Calu3 (cell line): ENCODE results near the gene NRG3. TPM values are rescaled to one million over a fixed set of nuclear protein-coding genes. Genes with fewer than 3 reads are reported as not detected.

Source experiments
- BruUV-seq: library from RNA; stranded (reverse); fragments of 400-500 nt; replicated peaks from 2 replicates; lab custom pipeline; 2021; lab: Mats Ljungman, UMichigan
- CTCF ChIA-PET: fragments of 300-600 bp; sonication (Branson Sonifier 250); formaldehyde crosslinking; loops from one replicate; lab custom pipeline; 2022; ENCODE audit warnings: antibody characterized with exemption; lab: Charles Lee
- DNase-seq: peaks from one replicate; pipeline ENCODE4 v3.0.0; 2022
- H3K27ac Mint-ChIP-seq: one replicate; pipeline ENCODE4 v1.8.0; 2022; ENCODE audit warnings: mixed read lengths; ENCODE audit not compliant: unreplicated experiment
- H3K27me3 Mint-ChIP-seq: one replicate; pipeline ENCODE4 v1.8.0; 2022; ENCODE audit warnings: mixed read lengths; ENCODE audit not compliant: unreplicated experiment
- H3K36me3 Mint-ChIP-seq: one replicate; pipeline ENCODE4 v1.8.0; 2022; ENCODE audit warnings: mild to moderate bottlenecking, moderate library complexity, mixed read lengths; ENCODE audit not compliant: insufficient read depth, unreplicated experiment
- H3K4me1 Mint-ChIP-seq: one replicate; pipeline ENCODE4 v1.8.0; 2022; ENCODE audit warnings: mild to moderate bottlenecking, low read depth, mixed read lengths; ENCODE audit not compliant: unreplicated experiment
- H3K4me3 Mint-ChIP-seq: one replicate; pipeline ENCODE4 v1.8.0; 2022; ENCODE audit warnings: mild to moderate bottlenecking, low read depth, moderate library complexity, mixed read lengths; ENCODE audit not compliant: unreplicated experiment
- H3K9me3 Mint-ChIP-seq: one replicate; pipeline ENCODE4 v1.8.0; 2022; ENCODE audit warnings: low read depth, mixed read lengths; ENCODE audit not compliant: unreplicated experiment
- CTCF ChIP-seq: fragments of 200-600 bp; IDR thresholded peaks from one replicate; pipeline ENCODE4 v1.8.0; 2022; ENCODE audit warnings: antibody characterized with exemption; ENCODE audit not compliant: unreplicated experiment
- intact Hi-C: fragments of 100-400 bp; cut with micrococcal nuclease; formaldehyde crosslinking; loops from one replicate; pipeline ENCODE4 v1.10.0; 2022; ENCODE audit not compliant: unreplicated experiment
- total RNA-seq: library from RNA; stranded (reverse); gene quantifications from 2 replicates; pipeline ENCODE4 v1.2.3, GENCODE V29; 2022

The NRG3 gene
- total RNA-seq, 1 experiment from 2014 or later: 46.3 TPM

- Mint-ChIP-seq H3K9me3 (no peaks in the 10 kb centered on the region), H3K4me1 (no peaks in the 10 kb centered on the region), H3K36me3 (no peaks in the 10 kb centered on the region), H3K4me3 (no peak overlapping the region), H3K27ac (no peak overlapping the region), H3K27me3 (no peaks in the 10 kb centered on the region)
- CTCF ChIA-PET: interaction anchor here (1.8 kb wide), 1 partner anchor 9 kb away, joined by 6 read pairs; no protein-coding TSS in a partner anchor
- intact Hi-C loops: no loop called here
- no peak for TF ChIP-seq CTCF
- no TSS peak for BruUV-seq
- DNase-seq: no peak
Observed at GRCh38 chr10:82252081-82252480, 377.1 kb downstream of the NRG3 start.

DNA sequence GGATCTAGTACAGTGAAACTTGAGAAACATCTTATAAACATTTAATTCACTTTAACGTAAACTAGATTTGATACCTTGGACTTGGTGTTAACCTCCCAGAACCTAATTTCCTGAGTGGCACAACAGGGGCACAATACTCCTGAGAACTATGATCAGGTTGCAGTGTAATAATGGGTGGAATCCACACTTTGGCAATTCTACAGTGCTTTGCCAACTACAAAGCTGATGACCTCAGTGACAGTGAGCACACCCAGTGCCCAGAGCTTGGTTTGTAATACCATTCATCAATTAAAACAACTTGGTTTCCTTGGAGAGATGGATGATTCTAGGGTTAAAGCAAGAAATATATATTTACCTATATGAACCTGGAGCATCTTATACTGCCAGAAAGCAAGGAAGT, 379.2 kb downstream of the NRG3 start:
- no peak for DNase-seq
- intact Hi-C loops: no loop called here
- no peak for TF ChIP-seq CTCF
- Mint-ChIP-seq H3K4me3 (no peak overlapping the region), H3K9me3 (no peaks in the 10 kb centered on the region), H3K27ac (no peak overlapping the region), H3K36me3 (no peaks in the 10 kb centered on the region), H3K4me1 (no peaks in the 10 kb centered on the region), H3K27me3 (no peaks in the 10 kb centered on the region)
- CTCF ChIA-PET: no interaction called here
- BruUV-seq: no TSS peak

DNA sequence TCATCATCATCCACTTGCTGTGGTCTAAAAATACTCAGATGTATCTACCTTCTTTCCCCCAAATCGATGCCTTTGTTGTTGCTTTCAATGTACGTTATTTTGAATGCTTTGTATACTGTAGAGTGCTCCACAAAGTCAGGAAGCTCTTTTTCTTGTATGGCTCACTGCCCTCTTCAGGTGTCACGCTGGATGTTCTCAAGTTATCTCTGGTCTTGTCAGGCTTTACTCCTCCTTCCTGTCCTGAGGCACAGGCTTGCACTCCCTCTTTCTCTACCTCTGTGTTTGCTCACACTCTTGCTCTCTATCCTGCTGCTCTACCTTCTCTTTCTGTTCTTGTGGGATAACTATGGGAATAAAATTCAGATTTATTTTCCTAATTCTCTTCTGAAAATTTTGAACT, 381.3 kb downstream of the NRG3 start:
- no peaks in the 10 kb centered on the region for H3K9me3 Mint-ChIP-seq
- DNase-seq: no peak
- no peaks in the 10 kb centered on the region for H3K27me3 Mint-ChIP-seq
- CTCF ChIA-PET: no interaction called here
- TF ChIP-seq CTCF: no peak
- no peak overlapping the region for H3K4me3 Mint-ChIP-seq
- H3K4me1 Mint-ChIP-seq: no peaks in the 10 kb centered on the region
- BruUV-seq: no TSS peak
- intact Hi-C loops: no loop called here
- no peak overlapping the region for H3K27ac Mint-ChIP-seq
- no peaks in the 10 kb centered on the region for H3K36me3 Mint-ChIP-seq

- no peak for DNase-seq
- intact Hi-C loops: no loop called here
Observed at GRCh38 chr10:82266438-82266837, 391.4 kb downstream of the NRG3 start.

More at GRCh38 chr10:82266438-82266837, 391.4 kb downstream of the NRG3 start:
- Mint-ChIP-seq H3K27ac (no peak overlapping the region), H3K27me3 (no peaks in the 10 kb centered on the region), H3K36me3 (no peaks in the 10 kb centered on the region), H3K4me1 (no peaks in the 10 kb centered on the region), H3K4me3 (no peak overlapping the region), H3K9me3 (peaks cover 6% of the 10 kb centered on the region)
- CTCF ChIA-PET: interaction anchor here (1.0 kb wide), 1 partner anchor 11 kb away, joined by 4 read pairs; no protein-coding TSS in a partner anchor
- TF ChIP-seq CTCF: no peak
- no TSS peak for BruUV-seq
